ENCODE measurements around the gene B4GAT1. TPM values are rescaled to one million over a fixed set of nuclear protein-coding genes. Genes with fewer than 3 reads are reported as not detected.
A peak's percentile ranks its signal among the peaks of the same experiment; 100 is the strongest.

B4GAT1 gene
- total and polyA plus RNA-seq, 2 of the 13 experiments (the other 11 are each of a cell fraction or from before 2014, with no cell fraction given) = 40.4 to 109 TPM

DNA sequence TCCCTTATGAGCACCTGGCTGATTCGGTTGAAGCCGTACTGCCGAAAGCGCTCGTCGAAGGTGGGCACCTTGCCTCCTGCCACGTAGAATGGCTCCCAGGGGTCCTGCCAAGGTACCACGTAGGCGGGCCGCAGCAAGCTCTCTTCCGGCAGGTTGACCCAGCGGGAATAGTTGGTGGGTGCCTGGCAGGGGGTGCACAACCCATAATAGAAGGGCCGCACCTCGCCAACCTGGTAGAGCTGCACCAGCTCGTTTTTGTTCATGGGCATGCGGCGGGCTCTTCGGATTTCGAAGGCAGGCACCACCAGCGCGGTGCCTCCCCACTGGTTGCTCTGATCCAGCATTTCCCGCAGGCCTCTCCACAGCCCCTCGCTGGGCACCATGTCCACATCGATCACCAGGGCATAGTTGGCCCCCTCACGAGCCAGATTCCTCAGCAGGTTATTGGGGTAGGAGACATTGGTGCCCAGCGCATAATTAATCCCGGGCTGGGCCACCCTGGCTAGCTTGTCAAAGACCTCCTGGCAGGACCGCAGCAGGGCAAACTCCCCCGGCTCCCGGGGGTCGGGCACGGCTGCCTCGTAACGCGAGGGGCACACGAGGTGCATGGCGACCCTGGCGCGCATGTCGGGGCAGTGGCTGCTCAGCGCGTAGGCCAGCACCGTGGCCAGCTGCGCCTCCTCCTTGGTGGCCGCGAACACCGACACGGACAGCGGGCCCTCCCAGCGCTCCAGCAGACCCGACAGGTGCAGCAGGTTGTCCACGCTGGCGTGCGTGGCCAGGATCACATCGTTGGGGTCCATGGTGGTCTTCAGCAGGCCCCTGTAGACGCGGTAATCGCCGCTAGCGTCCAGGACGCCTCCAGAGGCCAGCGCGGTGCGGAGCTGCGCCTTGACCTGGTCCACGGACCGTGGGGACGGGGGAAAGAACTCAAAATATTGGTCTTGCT is 679 bp downstream of the B4GAT1 start (continued):
- TF ChIP-seq, protein P1, sequence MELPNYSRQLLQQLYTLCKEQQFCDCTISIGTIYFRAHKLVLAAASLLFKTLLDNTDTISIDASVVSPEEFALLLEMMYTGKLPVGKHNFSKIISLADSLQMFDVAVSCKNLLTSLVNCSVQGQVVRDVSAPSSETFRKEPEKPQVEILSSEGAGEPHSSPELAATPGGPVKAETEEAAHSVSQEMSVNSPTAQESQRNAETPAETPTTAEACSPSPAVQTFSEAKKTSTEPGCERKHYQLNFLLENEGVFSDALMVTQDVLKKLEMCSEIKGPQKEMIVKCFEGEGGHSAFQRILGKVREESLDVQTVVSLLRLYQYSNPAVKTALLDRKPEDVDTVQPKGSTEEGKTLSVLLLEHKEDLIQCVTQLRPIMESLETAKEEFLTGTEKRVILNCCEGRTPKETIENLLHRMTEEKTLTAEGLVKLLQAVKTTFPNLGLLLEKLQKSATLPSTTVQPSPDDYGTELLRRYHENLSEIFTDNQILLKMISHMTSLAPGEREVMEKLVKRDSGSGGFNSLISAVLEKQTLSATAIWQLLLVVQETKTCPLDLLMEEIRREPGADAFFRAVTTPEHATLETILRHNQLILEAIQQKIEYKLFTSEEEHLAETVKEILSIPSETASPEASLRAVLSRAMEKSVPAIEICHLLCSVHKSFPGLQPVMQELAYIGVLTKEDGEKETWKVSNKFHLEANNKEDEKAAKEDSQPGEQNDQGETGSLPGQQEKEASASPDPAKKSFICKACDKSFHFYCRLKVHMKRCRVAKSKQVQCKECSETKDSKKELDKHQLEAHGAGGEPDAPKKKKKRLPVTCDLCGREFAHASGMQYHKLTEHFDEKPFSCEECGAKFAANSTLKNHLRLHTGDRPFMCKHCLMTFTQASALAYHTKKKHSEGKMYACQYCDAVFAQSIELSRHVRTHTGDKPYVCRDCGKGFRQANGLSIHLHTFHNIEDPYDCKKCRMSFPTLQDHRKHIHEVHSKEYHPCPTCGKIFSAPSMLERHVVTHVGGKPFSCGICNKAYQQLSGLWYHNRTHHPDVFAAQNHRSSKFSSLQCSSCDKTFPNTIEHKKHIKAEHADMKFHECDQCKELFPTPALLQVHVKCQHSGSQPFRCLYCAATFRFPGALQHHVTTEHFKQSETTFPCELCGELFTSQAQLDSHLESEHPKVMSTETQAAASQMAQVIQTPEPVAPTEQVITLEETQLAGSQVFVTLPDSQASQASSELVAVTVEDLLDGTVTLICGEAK (IDR thresholded peaks at IDR 0.05) = no peak
- TF ChIP-seq, protein P1 (CRISPR knock-in tag; IDR thresholded peaks at IDR 0.05) = peak; percentile 87
- no peak for TF ChIP-seq ZNF121 (CRISPR knock-in tag; IDR thresholded peaks at IDR 0.05)
- peak; percentile 58 for TF ChIP-seq TBX2 (CRISPR knock-in tag; IDR thresholded peaks at IDR 0.05; ENCODE audit: borderline replicate concordance)
- TF ChIP-seq SRF (IDR thresholded peaks at IDR 0.05; ENCODE audit: low read depth, low read length) = no peak
- TF ChIP-seq ZNF747 (CRISPR knock-in tag; IDR thresholded peaks at IDR 0.05; ENCODE audit: borderline replicate concordance) = 0 out of 2 replicates have a peak, but pooled peaks have one; percentile 15
- no peak for TF ChIP-seq U2AF1 (optimal IDR thresholded peaks at IDR 0.05; ENCODE audit: low read depth, low read length)
- no peak for TF ChIP-seq ZMYM4 (CRISPR knock-in tag; IDR thresholded peaks at IDR 0.05)
- no peak for TF ChIP-seq KLF13 (CRISPR knock-in tag; IDR thresholded peaks at IDR 0.05)
- TF ChIP-seq, protein P2, sequence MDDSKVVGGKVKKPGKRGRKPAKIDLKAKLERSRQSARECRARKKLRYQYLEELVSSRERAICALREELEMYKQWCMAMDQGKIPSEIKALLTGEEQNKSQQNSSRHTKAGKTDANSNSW (CRISPR knock-in tag; IDR thresholded peaks at IDR 0.05; ENCODE audit: borderline replicate concordance) = no peak
- peak; percentile 38; the same call in 1 of the 2 replicates for TF ChIP-seq HOXA3 (CRISPR knock-in tag; IDR thresholded peaks at IDR 0.05)
- TF ChIP-seq KLF15 (CRISPR knock-in tag; IDR thresholded peaks at IDR 0.05; ENCODE audit: borderline replicate concordance) = no peak
- TF ChIP-seq ELF4 (CRISPR knock-in tag; IDR thresholded peaks at IDR 0.05; ENCODE audit: borderline replicate concordance) = no peak
- TF ChIP-seq PHB2 (IDR thresholded peaks at IDR 0.05; ENCODE audit: partially characterized antibody) = no peak
- 0 out of 2 replicates have a peak, but pooled peaks have one; percentile 38 for TF ChIP-seq EEA1 (CRISPR knock-in tag; IDR thresholded peaks at IDR 0.05; ENCODE audit: borderline replicate concordance)
- TF ChIP-seq, protein P3, sequence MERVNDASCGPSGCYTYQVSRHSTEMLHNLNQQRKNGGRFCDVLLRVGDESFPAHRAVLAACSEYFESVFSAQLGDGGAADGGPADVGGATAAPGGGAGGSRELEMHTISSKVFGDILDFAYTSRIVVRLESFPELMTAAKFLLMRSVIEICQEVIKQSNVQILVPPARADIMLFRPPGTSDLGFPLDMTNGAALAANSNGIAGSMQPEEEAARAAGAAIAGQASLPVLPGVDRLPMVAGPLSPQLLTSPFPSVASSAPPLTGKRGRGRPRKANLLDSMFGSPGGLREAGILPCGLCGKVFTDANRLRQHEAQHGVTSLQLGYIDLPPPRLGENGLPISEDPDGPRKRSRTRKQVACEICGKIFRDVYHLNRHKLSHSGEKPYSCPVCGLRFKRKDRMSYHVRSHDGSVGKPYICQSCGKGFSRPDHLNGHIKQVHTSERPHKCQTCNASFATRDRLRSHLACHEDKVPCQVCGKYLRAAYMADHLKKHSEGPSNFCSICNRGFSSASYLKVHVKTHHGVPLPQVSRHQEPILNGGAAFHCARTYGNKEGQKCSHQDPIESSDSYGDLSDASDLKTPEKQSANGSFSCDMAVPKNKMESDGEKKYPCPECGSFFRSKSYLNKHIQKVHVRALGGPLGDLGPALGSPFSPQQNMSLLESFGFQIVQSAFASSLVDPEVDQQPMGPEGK (CRISPR knock-in tag; IDR thresholded peaks at IDR 0.05) = no peak
- TF ChIP-seq ZFAT (CRISPR knock-in tag; conservative IDR thresholded peaks at IDR 0.05) = 0 out of 2 replicates have a peak, but pooled peaks have one; percentile 21
- no peak for TF ChIP-seq NR2F6 (IDR thresholded peaks at IDR 0.05)
- TF ChIP-seq NR2F6 (CRISPR knock-in tag; IDR thresholded peaks at IDR 0.05) = no peak
